ENCODE measurements around the gene SMYD3. TPM values are rescaled to one million over a fixed set of nuclear protein-coding genes. Genes with fewer than 3 reads are reported as not detected.
A peak's percentile ranks its signal among the peaks of the same experiment; 100 is the strongest.

Gene SMYD3
- total and polyA plus RNA-seq, 9 of the 15 experiments (the other 6 are each of a cell fraction or from before 2014, with no cell fraction given) = 128 to 440 (median 197) TPM

DNA sequence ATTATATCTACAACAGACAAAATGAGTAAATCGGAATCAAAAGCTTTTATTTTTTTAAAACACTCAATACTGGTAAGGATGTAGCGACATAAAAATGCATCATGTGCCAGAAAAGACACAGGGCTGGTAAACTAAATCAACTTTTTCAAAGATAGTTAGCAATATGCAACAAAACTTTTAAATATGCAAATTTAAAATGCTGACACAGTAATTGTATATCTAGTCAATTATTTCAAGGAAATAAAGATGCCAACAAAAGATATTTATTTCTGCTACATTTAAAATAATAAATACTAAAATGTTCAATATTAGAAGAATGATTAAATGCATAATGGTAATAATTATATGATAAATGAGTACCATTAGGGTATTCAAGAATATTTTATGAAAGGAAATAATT lies 295.1 kb downstream of the SMYD3 start (continued):
- TF ChIP-seq, protein P1, sequence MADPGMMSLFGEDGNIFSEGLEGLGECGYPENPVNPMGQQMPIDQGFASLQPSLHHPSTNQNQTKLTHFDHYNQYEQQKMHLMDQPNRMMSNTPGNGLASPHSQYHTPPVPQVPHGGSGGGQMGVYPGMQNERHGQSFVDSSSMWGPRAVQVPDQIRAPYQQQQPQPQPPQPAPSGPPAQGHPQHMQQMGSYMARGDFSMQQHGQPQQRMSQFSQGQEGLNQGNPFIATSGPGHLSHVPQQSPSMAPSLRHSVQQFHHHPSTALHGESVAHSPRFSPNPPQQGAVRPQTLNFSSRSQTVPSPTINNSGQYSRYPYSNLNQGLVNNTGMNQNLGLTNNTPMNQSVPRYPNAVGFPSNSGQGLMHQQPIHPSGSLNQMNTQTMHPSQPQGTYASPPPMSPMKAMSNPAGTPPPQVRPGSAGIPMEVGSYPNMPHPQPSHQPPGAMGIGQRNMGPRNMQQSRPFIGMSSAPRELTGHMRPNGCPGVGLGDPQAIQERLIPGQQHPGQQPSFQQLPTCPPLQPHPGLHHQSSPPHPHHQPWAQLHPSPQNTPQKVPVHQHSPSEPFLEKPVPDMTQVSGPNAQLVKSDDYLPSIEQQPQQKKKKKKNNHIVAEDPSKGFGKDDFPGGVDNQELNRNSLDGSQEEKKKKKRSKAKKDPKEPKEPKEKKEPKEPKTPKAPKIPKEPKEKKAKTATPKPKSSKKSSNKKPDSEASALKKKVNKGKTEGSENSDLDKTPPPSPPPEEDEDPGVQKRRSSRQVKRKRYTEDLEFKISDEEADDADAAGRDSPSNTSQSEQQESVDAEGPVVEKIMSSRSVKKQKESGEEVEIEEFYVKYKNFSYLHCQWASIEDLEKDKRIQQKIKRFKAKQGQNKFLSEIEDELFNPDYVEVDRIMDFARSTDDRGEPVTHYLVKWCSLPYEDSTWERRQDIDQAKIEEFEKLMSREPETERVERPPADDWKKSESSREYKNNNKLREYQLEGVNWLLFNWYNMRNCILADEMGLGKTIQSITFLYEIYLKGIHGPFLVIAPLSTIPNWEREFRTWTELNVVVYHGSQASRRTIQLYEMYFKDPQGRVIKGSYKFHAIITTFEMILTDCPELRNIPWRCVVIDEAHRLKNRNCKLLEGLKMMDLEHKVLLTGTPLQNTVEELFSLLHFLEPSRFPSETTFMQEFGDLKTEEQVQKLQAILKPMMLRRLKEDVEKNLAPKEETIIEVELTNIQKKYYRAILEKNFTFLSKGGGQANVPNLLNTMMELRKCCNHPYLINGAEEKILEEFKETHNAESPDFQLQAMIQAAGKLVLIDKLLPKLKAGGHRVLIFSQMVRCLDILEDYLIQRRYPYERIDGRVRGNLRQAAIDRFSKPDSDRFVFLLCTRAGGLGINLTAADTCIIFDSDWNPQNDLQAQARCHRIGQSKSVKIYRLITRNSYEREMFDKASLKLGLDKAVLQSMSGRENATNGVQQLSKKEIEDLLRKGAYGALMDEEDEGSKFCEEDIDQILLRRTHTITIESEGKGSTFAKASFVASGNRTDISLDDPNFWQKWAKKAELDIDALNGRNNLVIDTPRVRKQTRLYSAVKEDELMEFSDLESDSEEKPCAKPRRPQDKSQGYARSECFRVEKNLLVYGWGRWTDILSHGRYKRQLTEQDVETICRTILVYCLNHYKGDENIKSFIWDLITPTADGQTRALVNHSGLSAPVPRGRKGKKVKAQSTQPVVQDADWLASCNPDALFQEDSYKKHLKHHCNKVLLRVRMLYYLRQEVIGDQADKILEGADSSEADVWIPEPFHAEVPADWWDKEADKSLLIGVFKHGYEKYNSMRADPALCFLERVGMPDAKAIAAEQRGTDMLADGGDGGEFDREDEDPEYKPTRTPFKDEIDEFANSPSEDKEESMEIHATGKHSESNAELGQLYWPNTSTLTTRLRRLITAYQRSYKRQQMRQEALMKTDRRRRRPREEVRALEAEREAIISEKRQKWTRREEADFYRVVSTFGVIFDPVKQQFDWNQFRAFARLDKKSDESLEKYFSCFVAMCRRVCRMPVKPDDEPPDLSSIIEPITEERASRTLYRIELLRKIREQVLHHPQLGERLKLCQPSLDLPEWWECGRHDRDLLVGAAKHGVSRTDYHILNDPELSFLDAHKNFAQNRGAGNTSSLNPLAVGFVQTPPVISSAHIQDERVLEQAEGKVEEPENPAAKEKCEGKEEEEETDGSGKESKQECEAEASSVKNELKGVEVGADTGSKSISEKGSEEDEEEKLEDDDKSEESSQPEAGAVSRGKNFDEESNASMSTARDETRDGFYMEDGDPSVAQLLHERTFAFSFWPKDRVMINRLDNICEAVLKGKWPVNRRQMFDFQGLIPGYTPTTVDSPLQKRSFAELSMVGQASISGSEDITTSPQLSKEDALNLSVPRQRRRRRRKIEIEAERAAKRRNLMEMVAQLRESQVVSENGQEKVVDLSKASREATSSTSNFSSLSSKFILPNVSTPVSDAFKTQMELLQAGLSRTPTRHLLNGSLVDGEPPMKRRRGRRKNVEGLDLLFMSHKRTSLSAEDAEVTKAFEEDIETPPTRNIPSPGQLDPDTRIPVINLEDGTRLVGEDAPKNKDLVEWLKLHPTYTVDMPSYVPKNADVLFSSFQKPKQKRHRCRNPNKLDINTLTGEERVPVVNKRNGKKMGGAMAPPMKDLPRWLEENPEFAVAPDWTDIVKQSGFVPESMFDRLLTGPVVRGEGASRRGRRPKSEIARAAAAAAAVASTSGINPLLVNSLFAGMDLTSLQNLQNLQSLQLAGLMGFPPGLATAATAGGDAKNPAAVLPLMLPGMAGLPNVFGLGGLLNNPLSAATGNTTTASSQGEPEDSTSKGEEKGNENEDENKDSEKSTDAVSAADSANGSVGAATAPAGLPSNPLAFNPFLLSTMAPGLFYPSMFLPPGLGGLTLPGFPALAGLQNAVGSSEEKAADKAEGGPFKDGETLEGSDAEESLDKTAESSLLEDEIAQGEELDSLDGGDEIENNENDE (IDR thresholded peaks at IDR 0.05; ENCODE audit: low read depth, low read length) = no peak
- TF ChIP-seq POLR2B (IDR thresholded peaks at IDR 0.05; ENCODE audit: low read depth, partially characterized antibody) = no peak
- TF ChIP-seq PCBP1 (IDR thresholded peaks at IDR 0.05; ENCODE audit: low read depth, low read length, poor library complexity, severe bottlenecking) = no peak
- peak; percentile 60; the same call in 1 of the 2 replicates for TF ChIP-seq MAFF (IDR thresholded peaks at IDR 0.05; ENCODE audit: low read length)
- TF ChIP-seq, protein P2, sequence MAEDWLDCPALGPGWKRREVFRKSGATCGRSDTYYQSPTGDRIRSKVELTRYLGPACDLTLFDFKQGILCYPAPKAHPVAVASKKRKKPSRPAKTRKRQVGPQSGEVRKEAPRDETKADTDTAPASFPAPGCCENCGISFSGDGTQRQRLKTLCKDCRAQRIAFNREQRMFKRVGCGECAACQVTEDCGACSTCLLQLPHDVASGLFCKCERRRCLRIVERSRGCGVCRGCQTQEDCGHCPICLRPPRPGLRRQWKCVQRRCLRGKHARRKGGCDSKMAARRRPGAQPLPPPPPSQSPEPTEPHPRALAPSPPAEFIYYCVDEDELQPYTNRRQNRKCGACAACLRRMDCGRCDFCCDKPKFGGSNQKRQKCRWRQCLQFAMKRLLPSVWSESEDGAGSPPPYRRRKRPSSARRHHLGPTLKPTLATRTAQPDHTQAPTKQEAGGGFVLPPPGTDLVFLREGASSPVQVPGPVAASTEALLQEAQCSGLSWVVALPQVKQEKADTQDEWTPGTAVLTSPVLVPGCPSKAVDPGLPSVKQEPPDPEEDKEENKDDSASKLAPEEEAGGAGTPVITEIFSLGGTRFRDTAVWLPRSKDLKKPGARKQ (CRISPR knock-in tag; IDR thresholded peaks at IDR 0.05) = no peak
- TF ChIP-seq ZNF239 (CRISPR knock-in tag; IDR thresholded peaks at IDR 0.05) = no peak
- TF ChIP-seq PHB2 (IDR thresholded peaks at IDR 0.05; ENCODE audit: low read depth) = no peak
- peak; percentile 58 for TF ChIP-seq MAFG (tag; conservative IDR thresholded peaks at IDR 0.05)
- no peak for TF ChIP-seq CEBPB (tag; IDR thresholded peaks at IDR 0.05)
- TF ChIP-seq, protein P3, sequence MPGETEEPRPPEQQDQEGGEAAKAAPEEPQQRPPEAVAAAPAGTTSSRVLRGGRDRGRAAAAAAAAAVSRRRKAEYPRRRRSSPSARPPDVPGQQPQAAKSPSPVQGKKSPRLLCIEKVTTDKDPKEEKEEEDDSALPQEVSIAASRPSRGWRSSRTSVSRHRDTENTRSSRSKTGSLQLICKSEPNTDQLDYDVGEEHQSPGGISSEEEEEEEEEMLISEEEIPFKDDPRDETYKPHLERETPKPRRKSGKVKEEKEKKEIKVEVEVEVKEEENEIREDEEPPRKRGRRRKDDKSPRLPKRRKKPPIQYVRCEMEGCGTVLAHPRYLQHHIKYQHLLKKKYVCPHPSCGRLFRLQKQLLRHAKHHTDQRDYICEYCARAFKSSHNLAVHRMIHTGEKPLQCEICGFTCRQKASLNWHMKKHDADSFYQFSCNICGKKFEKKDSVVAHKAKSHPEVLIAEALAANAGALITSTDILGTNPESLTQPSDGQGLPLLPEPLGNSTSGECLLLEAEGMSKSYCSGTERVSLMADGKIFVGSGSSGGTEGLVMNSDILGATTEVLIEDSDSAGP (CRISPR knock-in tag; IDR thresholded peaks at IDR 0.05) = no peak
- no peak for TF ChIP-seq GABPA (tag; conservative IDR thresholded peaks at IDR 0.05; ENCODE audit: low read depth)
- TF ChIP-seq, protein P4, sequence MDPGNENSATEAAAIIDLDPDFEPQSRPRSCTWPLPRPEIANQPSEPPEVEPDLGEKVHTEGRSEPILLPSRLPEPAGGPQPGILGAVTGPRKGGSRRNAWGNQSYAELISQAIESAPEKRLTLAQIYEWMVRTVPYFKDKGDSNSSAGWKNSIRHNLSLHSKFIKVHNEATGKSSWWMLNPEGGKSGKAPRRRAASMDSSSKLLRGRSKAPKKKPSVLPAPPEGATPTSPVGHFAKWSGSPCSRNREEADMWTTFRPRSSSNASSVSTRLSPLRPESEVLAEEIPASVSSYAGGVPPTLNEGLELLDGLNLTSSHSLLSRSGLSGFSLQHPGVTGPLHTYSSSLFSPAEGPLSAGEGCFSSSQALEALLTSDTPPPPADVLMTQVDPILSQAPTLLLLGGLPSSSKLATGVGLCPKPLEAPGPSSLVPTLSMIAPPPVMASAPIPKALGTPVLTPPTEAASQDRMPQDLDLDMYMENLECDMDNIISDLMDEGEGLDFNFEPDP (CRISPR knock-in tag; IDR thresholded peaks at IDR 0.05) = no peak
- TF ChIP-seq JUNB (CRISPR knock-in tag; conservative IDR thresholded peaks at IDR 0.05) = no peak

Measured in K562 (cell line).